Measurements from ENCODE around the gene IGFBPL1.
A peak's percentile ranks its signal among the peaks of the same experiment; 100 is the strongest.

The IGFBPL1 gene

GRCh38 chr9:38432922-38433510, 8.8 kb upstream of the IGFBPL1 start:
- H3K36me3 ChIP-seq (ENCODE audit: control insufficient read depth in 4 of 4, insufficient read depth in 4 of 4, low read length in 3 of 4): no peaks in the 10 kb centered on the region
- no peaks in the 10 kb centered on the region for H3K27me3 ChIP-seq (replicated peaks in 2 of 5; ENCODE audit: control insufficient read depth in 4 of 5, insufficient read depth in 5 of 5, low read length in 4 of 5)
- CTCF ChIA-PET: interaction anchor here (0.8 to 7.7 kb wide), 12 partner anchors 8 to 75 kb away, joined by 3 to 83 read pairs (median 5); partner anchors contain the start of gene ALDH1B1
- DNase-seq: peak; percentile 58 to 75 (median 66)
- no peak overlapping the region for H3K27ac ChIP-seq (ENCODE audit: insufficient read depth in 1 of 2, low read depth in 1 of 2, low read length in 2 of 2, poor library complexity in 1 of 2, severe bottlenecking in 2 of 2)
- POLR2A ChIA-PET: no interaction called here
- 50% methylated on average over 2 of the region's 3 CpGs for WGBS (ENCODE audit: insufficient coverage)
- H3K9me3 ChIP-seq (ENCODE audit: control extremely low read depth in 1 of 5, control insufficient read depth in 4 of 5, insufficient read depth in 2 of 5, low read depth in 1 of 5, low read length in 4 of 5): no peaks in the 10 kb centered on the region
- H3K4me3 ChIP-seq (ENCODE audit: control insufficient read depth in 1 of 7, extremely low read depth in 1 of 7, insufficient read depth in 4 of 7, low read depth in 2 of 7, low read length in 6 of 7): no peak overlapping the region
- peaks cover 8 to 36% (median 27%) of the 10 kb centered on the region in 4 experiments for H3K4me1 ChIP-seq (ENCODE audit: control extremely low read depth in 1 of 4, control insufficient read depth in 4 of 4, insufficient read depth in 4 of 4, low read length in 3 of 4)

GRCh38 chr9:38431116-38431515, 6.9 kb upstream of the IGFBPL1 start:
- ChIA-PET CTCF (interaction anchor here (2.8 to 7.7 kb wide), 2 partner anchors 10 to 13 kb away, joined by 16 to 83 read pairs; no protein-coding TSS in a partner anchor), POLR2A (no interaction called here)
- Histone ChIP-seq H3K9me3 (ENCODE audit: control extremely low read depth in 1 of 5, control insufficient read depth in 4 of 5, insufficient read depth in 2 of 5, low read depth in 1 of 5, low read length in 4 of 5) (no peaks in the 10 kb centered on the region), H3K36me3 (ENCODE audit: control insufficient read depth in 4 of 4, insufficient read depth in 4 of 4, low read length in 3 of 4) (no peaks in the 10 kb centered on the region), H3K27me3 (replicated peaks in 2 of 5; ENCODE audit: control insufficient read depth in 4 of 5, insufficient read depth in 5 of 5, low read length in 4 of 5) (peaks cover 0 to 3% (median 3%) of the 10 kb centered on the region in 5 experiments), H3K4me1 (ENCODE audit: control extremely low read depth in 1 of 4, control insufficient read depth in 4 of 4, insufficient read depth in 4 of 4, low read length in 3 of 4) (peaks cover 8 to 25% (median 18%) of the 10 kb centered on the region in 4 experiments), H3K4me3 (ENCODE audit: control insufficient read depth in 1 of 7, extremely low read depth in 1 of 7, insufficient read depth in 4 of 7, low read depth in 2 of 7, low read length in 6 of 7) (peak overlapping the region in 1 of 7 experiments; percentile 26), H3K27ac (ENCODE audit: insufficient read depth in 1 of 2, low read depth in 1 of 2, low read length in 2 of 2, poor library complexity in 1 of 2, severe bottlenecking in 2 of 2) (no peak overlapping the region)
- WGBS (ENCODE audit: insufficient coverage): 0% methylated on average over 3 of the region's 4 CpGs
- DNase-seq: peak; percentile 57 to 83 (median 76)

GRCh38 chr9:38428062-38428461, 3.8 kb upstream of the IGFBPL1 start:
- no peak overlapping the region for H3K27ac ChIP-seq (ENCODE audit: insufficient read depth in 1 of 2, low read depth in 1 of 2, low read length in 2 of 2, poor library complexity in 1 of 2, severe bottlenecking in 2 of 2)
- H3K36me3 ChIP-seq (ENCODE audit: control insufficient read depth in 4 of 4, insufficient read depth in 4 of 4, low read length in 3 of 4): no peaks in the 10 kb centered on the region
- H3K4me3 ChIP-seq (ENCODE audit: control insufficient read depth in 1 of 7, extremely low read depth in 1 of 7, insufficient read depth in 4 of 7, low read depth in 2 of 7, low read length in 6 of 7): no peak overlapping the region
- no peak for DNase-seq
- H3K4me1 ChIP-seq (ENCODE audit: control extremely low read depth in 1 of 4, control insufficient read depth in 4 of 4, insufficient read depth in 4 of 4, low read length in 3 of 4): peaks cover 8 to 37% (median 29%) of the 10 kb centered on the region in 4 experiments
- H3K9me3 ChIP-seq (ENCODE audit: control extremely low read depth in 1 of 5, control insufficient read depth in 4 of 5, insufficient read depth in 2 of 5, low read depth in 1 of 5, low read length in 4 of 5): no peaks in the 10 kb centered on the region
- H3K27me3 ChIP-seq (replicated peaks in 2 of 5; ENCODE audit: control insufficient read depth in 4 of 5, insufficient read depth in 5 of 5, low read length in 4 of 5): peaks cover 13 to 29% (median 18%) of the 10 kb centered on the region in 5 experiments
- WGBS (ENCODE audit: insufficient coverage): 100% methylated on average over 1 of the region's 1 CpG
- ChIA-PET POLR2A (no interaction called here), CTCF (interaction anchor here (1.0 to 1.8 kb wide), 3 partner anchors 9 to 33 kb away, joined by 3 to 5 read pairs (median 4); no protein-coding TSS in a partner anchor)

GRCh38 chr9:38424918-38425317, 664 bp upstream of the IGFBPL1 start:
- no peaks in the 10 kb centered on the region for H3K36me3 ChIP-seq (ENCODE audit: control insufficient read depth in 4 of 4, insufficient read depth in 4 of 4, low read length in 3 of 4)
- H3K27me3 ChIP-seq (replicated peaks in 2 of 5; ENCODE audit: control insufficient read depth in 4 of 5, insufficient read depth in 5 of 5, low read length in 4 of 5): peaks cover 19 to 44% (median 22%) of the 10 kb centered on the region in 5 experiments
- no peak for DNase-seq
- H3K4me3 ChIP-seq (ENCODE audit: control insufficient read depth in 1 of 7, extremely low read depth in 1 of 7, insufficient read depth in 4 of 7, low read depth in 2 of 7, low read length in 6 of 7): no peak overlapping the region
- ChIA-PET POLR2A (no interaction called here), CTCF (no interaction called here)
- peaks cover 0 to 12% (median 11%) of the 10 kb centered on the region in 4 experiments for H3K4me1 ChIP-seq (ENCODE audit: control extremely low read depth in 1 of 4, control insufficient read depth in 4 of 4, insufficient read depth in 4 of 4, low read length in 3 of 4)
- WGBS (ENCODE audit: insufficient coverage): 73% methylated on average over 2 of the region's 4 CpGs
- no peak overlapping the region for H3K27ac ChIP-seq (ENCODE audit: insufficient read depth in 1 of 2, low read depth in 1 of 2, low read length in 2 of 2, poor library complexity in 1 of 2, severe bottlenecking in 2 of 2)
- no peaks in the 10 kb centered on the region for H3K9me3 ChIP-seq (ENCODE audit: control extremely low read depth in 1 of 5, control insufficient read depth in 4 of 5, insufficient read depth in 2 of 5, low read depth in 1 of 5, low read length in 4 of 5)

GRCh38 chr9:38423273-38423972, 831 bp downstream of the IGFBPL1 start:
- no peak overlapping the region for H3K27ac ChIP-seq (ENCODE audit: insufficient read depth in 1 of 2, low read depth in 1 of 2, low read length in 2 of 2, poor library complexity in 1 of 2, severe bottlenecking in 2 of 2)
- H3K4me1 ChIP-seq (ENCODE audit: control extremely low read depth in 1 of 4, control insufficient read depth in 4 of 4, insufficient read depth in 4 of 4, low read length in 3 of 4): peaks cover 0 to 12% (median 11%) of the 10 kb centered on the region in 4 experiments
- ChIA-PET POLR2A (no interaction called here), CTCF (interaction anchor here (1.3 kb wide), 1 partner anchor 13 kb away, joined by 3 read pairs; no protein-coding TSS in a partner anchor)
- H3K9me3 ChIP-seq (ENCODE audit: control extremely low read depth in 1 of 5, control insufficient read depth in 4 of 5, insufficient read depth in 2 of 5, low read depth in 1 of 5, low read length in 4 of 5): no peaks in the 10 kb centered on the region
- no peaks in the 10 kb centered on the region for H3K36me3 ChIP-seq (ENCODE audit: control insufficient read depth in 4 of 4, insufficient read depth in 4 of 4, low read length in 3 of 4)
- H3K4me3 ChIP-seq (ENCODE audit: control insufficient read depth in 1 of 7, extremely low read depth in 1 of 7, insufficient read depth in 4 of 7, low read depth in 2 of 7, low read length in 6 of 7): peak overlapping the region; percentile 10 to 67 (median 43)
- DNase-seq: peak in 1 of 3 donors; percentile 18
- WGBS (ENCODE audit: insufficient coverage): 54% methylated on average over 13 of the region's 15 CpGs
- H3K27me3 ChIP-seq (replicated peaks in 2 of 5; ENCODE audit: control insufficient read depth in 4 of 5, insufficient read depth in 5 of 5, low read length in 4 of 5): peaks cover 21 to 44% (median 22%) of the 10 kb centered on the region in 5 experiments

GRCh38 chr9:38422555-38423260, 1.5 kb downstream of the IGFBPL1 start:
- POLR2A ChIA-PET: no interaction called here
- Histone ChIP-seq H3K27me3 (replicated peaks in 2 of 5; ENCODE audit: control insufficient read depth in 4 of 5, insufficient read depth in 5 of 5, low read length in 4 of 5) (peaks cover 21 to 44% (median 24%) of the 10 kb centered on the region in 5 experiments), H3K4me1 (ENCODE audit: control extremely low read depth in 1 of 4, control insufficient read depth in 4 of 4, insufficient read depth in 4 of 4, low read length in 3 of 4) (peaks cover 0 to 12% (median 11%) of the 10 kb centered on the region in 4 experiments)

More at GRCh38 chr9:38422555-38423260, 1.5 kb downstream of the IGFBPL1 start:
- CTCF ChIA-PET: interaction anchor here (1.3 to 8.8 kb wide), 2 partner anchors 10 to 12 kb away, joined by 3 to 83 read pairs; no protein-coding TSS in a partner anchor
- H3K4me3 ChIP-seq (ENCODE audit: control insufficient read depth in 1 of 7, extremely low read depth in 1 of 7, insufficient read depth in 4 of 7, low read depth in 2 of 7, low read length in 6 of 7): no peak overlapping the region
- WGBS (ENCODE audit: insufficient coverage): 90% methylated on average over 6 of the region's 7 CpGs
- H3K9me3 ChIP-seq (ENCODE audit: control extremely low read depth in 1 of 5, control insufficient read depth in 4 of 5, insufficient read depth in 2 of 5, low read depth in 1 of 5, low read length in 4 of 5): no peaks in the 10 kb centered on the region
- no peak overlapping the region for H3K27ac ChIP-seq (ENCODE audit: insufficient read depth in 1 of 2, low read depth in 1 of 2, low read length in 2 of 2, poor library complexity in 1 of 2, severe bottlenecking in 2 of 2)
- DNase-seq: no peak
- H3K36me3 ChIP-seq (ENCODE audit: control insufficient read depth in 4 of 4, insufficient read depth in 4 of 4, low read length in 3 of 4): no peaks in the 10 kb centered on the region

All from common myeloid progenitor, CD34-positive (primary cell).